Measurements from ENCODE around the gene LMO2.

GRCh38 chr11:33884601-33885000 lies 7.3 kb downstream of the LMO2 start:
- TF ChIP-seq, protein P1, sequence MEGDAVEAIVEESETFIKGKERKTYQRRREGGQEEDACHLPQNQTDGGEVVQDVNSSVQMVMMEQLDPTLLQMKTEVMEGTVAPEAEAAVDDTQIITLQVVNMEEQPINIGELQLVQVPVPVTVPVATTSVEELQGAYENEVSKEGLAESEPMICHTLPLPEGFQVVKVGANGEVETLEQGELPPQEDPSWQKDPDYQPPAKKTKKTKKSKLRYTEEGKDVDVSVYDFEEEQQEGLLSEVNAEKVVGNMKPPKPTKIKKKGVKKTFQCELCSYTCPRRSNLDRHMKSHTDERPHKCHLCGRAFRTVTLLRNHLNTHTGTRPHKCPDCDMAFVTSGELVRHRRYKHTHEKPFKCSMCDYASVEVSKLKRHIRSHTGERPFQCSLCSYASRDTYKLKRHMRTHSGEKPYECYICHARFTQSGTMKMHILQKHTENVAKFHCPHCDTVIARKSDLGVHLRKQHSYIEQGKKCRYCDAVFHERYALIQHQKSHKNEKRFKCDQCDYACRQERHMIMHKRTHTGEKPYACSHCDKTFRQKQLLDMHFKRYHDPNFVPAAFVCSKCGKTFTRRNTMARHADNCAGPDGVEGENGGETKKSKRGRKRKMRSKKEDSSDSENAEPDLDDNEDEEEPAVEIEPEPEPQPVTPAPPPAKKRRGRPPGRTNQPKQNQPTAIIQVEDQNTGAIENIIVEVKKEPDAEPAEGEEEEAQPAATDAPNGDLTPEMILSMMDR (IDR thresholded peaks at IDR 0.05; ENCODE audit: insufficient read depth, low read depth, low read length): no peak
- TF ChIP-seq EZH2 (IDR thresholded peaks at IDR 0.05; ENCODE audit: insufficient read depth, low read length): no peak

Measured in astrocyte (in vitro differentiated cells and primary cell).